Activated CD4-positive, alpha-beta T cell treated with anti-CD3 and anti-CD28 coated beads for 36 hours (primary cell): ENCODE measurements around the gene KLKB1. TPM values are rescaled to one million over a fixed set of nuclear protein-coding genes. Genes with fewer than 3 reads are reported as not detected.

Source experiments
- total RNA-seq, 2 experiments: library from RNA; stranded (reverse); gene quantifications; one replicate each; pipeline ENCODE4 v1.2.3, GENCODE V29; 2021

KLKB1 gene
- total RNA-seq, 2 experiments from 2014 or later: not detected

Other genes with a start within 250 kb of the KLKB1 start
- not detected for gene TLR3, start 158.4 kb upstream of the KLKB1 start, total RNA-seq
- under 1 TPM; 0.44 to 0.59 TPM for gene FAM149A, start 122.8 kb upstream of the KLKB1 start, total RNA-seq
- gene CYP4V2, start 35.9 kb upstream of the KLKB1 start, total RNA-seq: 1 to 10 TPM; 4.1 to 4.5 TPM
- gene F11, start 38.7 kb downstream of the KLKB1 start, total RNA-seq: not detected